ENCODE measurements around the gene KRT83.

The KRT83 gene

GRCh38 chr12:52352951-52353350, 31.8 kb upstream of the KRT83 start:
- TF ChIP-seq POLR2AphosphoS5 (IDR thresholded peaks at IDR 0.05; ENCODE audit: low read depth): no peak
- no peak for TF ChIP-seq REST (IDR thresholded peaks at IDR 0.05; ENCODE audit: insufficient replicate concordance, low read depth)
- no peak for TF ChIP-seq SPI1 (IDR thresholded peaks at IDR 0.05; ENCODE audit: borderline replicate concordance, low read depth)
- no peak for TF ChIP-seq CTCF (IDR thresholded peaks at IDR 0.05; ENCODE audit: insufficient read depth, low read length)
- no peak for TF ChIP-seq GABPA (IDR thresholded peaks at IDR 0.05; ENCODE audit: low read depth)
- no peaks in the 10 kb centered on the region for H3K27me3 ChIP-seq (ENCODE audit: insufficient read depth, poor library complexity, severe bottlenecking)
- no peak overlapping the region for H3K27ac ChIP-seq (replicated peaks)
- no peak overlapping the region for H3K4me3 ChIP-seq (replicated peaks; ENCODE audit: insufficient read depth, low read length)
- no peak for DNase-seq (ENCODE audit: low read depth in 1 of 2, low spot score in 1 of 2)

GRCh38 chr12:52351196-52352059, 30.2 kb upstream of the KRT83 start:
- TF ChIP-seq CTCF (IDR thresholded peaks at IDR 0.05; ENCODE audit: insufficient read depth, low read length) (no peak), POLR2AphosphoS5 (IDR thresholded peaks at IDR 0.05; ENCODE audit: low read depth) (no peak), REST (IDR thresholded peaks at IDR 0.05; ENCODE audit: insufficient replicate concordance, low read depth) (no peak), GABPA (IDR thresholded peaks at IDR 0.05; ENCODE audit: low read depth) (no peak), SPI1 (IDR thresholded peaks at IDR 0.05; ENCODE audit: borderline replicate concordance, low read depth) (no peak)
- no peak overlapping the region for H3K27ac ChIP-seq (replicated peaks)
- H3K27me3 ChIP-seq (ENCODE audit: insufficient read depth, poor library complexity, severe bottlenecking): no peaks in the 10 kb centered on the region
- no peak overlapping the region for H3K4me3 ChIP-seq (replicated peaks; ENCODE audit: insufficient read depth, low read length)
- DNase-seq (ENCODE audit: low read depth in 1 of 2, low spot score in 1 of 2): no peak

- TF ChIP-seq POLR2AphosphoS5 (IDR thresholded peaks at IDR 0.05; ENCODE audit: low read depth) (no peak), CTCF (IDR thresholded peaks at IDR 0.05; ENCODE audit: insufficient read depth, low read length) (no peak), SPI1 (IDR thresholded peaks at IDR 0.05; ENCODE audit: borderline replicate concordance, low read depth) (no peak), GABPA (IDR thresholded peaks at IDR 0.05; ENCODE audit: low read depth) (no peak), REST (IDR thresholded peaks at IDR 0.05; ENCODE audit: insufficient replicate concordance, low read depth) (no peak)
- H3K27ac ChIP-seq (replicated peaks): no peak overlapping the region
- H3K27me3 ChIP-seq (ENCODE audit: insufficient read depth, poor library complexity, severe bottlenecking): no peaks in the 10 kb centered on the region
- no peak overlapping the region for H3K4me3 ChIP-seq (replicated peaks; ENCODE audit: insufficient read depth, low read length)
- DNase-seq (ENCODE audit: low read depth in 1 of 2, low spot score in 1 of 2): no peak
Observed at GRCh38 chr12:52350786-52351185, 29.6 kb upstream of the KRT83 start.
